MCF 10A (cell line): ENCODE data around the gene ZNF274. TPM values are rescaled to one million over a fixed set of nuclear protein-coding genes. Genes with fewer than 3 reads are reported as not detected.

ENCODE experiments used
- BruUV-seq: library from RNA; stranded (reverse); fragments of 400-500 nt; replicated peaks from 2 replicates; lab custom pipeline; 2021; lab: Mats Ljungman, UMichigan
- CTCF ChIA-PET: fragments of 300-600 bp; sonication (Branson Sonifier 250); formaldehyde crosslinking; extraction: SDS; loops from one replicate; lab custom pipeline; 2021; ENCODE audit warnings: antibody characterized with exemption, inconsistent platforms; lab: Yijun Ruan, JAX
- POLR2A ChIA-PET: fragments of 300-600, 350-650 bp; sonication (Branson Sonifier 250); formaldehyde crosslinking; extraction: SDS; loops from one replicate; lab custom pipeline; 2020; ENCODE audit warnings: antibody characterized with exemption, inconsistent platforms; lab: Yijun Ruan, JAX
- DNase-seq: peaks from one replicate; pipeline ENCODE4 v3.0.0-alpha.2; 2018; ENCODE audit not compliant: unreplicated experiment
- H3K27ac Mint-ChIP-seq: one replicate; pipeline ENCODE4 v1.8.0; 2022; ENCODE audit warnings: mild to moderate bottlenecking, low read depth, mixed read lengths; ENCODE audit not compliant: unreplicated experiment
- H3K27me3 Mint-ChIP-seq: one replicate; pipeline ENCODE4 v1.8.0; 2022; ENCODE audit warnings: mixed read lengths; ENCODE audit not compliant: insufficient read depth, unreplicated experiment
- H3K36me3 Mint-ChIP-seq: one replicate; pipeline ENCODE4 v1.8.0; 2022; ENCODE audit warnings: mild to moderate bottlenecking, moderate library complexity, mixed read lengths; ENCODE audit not compliant: insufficient read depth, unreplicated experiment
- H3K4me1 Mint-ChIP-seq: one replicate; pipeline ENCODE4 v1.8.0; 2022; ENCODE audit warnings: mixed read lengths; ENCODE audit not compliant: insufficient read depth, unreplicated experiment
- H3K4me3 Mint-ChIP-seq: one replicate; pipeline ENCODE4 v1.8.0; 2022; ENCODE audit warnings: mild to moderate bottlenecking, moderate library complexity, mixed read lengths; ENCODE audit not compliant: unreplicated experiment
- H3K9me3 Mint-ChIP-seq: one replicate; pipeline ENCODE4 v1.8.0; 2022; ENCODE audit warnings: mixed read lengths; ENCODE audit not compliant: unreplicated experiment
- CTCF ChIP-seq: fragments of 200-600 bp; IDR thresholded peaks from one replicate; pipeline ENCODE4 v1.8.0; 2022; ENCODE audit warnings: antibody characterized with exemption, mild to moderate bottlenecking; ENCODE audit not compliant: unreplicated experiment
- intact Hi-C: fragments of 100-400 bp; cut with micrococcal nuclease; formaldehyde crosslinking; loops from 2 replicates; pipeline ENCODE4 v1.14.1; 2022
- total RNA-seq: library from RNA; stranded (reverse); gene quantifications from 2 replicates; pipeline ENCODE4 v1.2.3, GENCODE V29; 2022

ZNF274 gene
- total RNA-seq, 1 experiment from 2014 or later: 27.1 TPM

- peak overlapping the region; percentile 100 for H3K27ac Mint-ChIP-seq
- BruUV-seq: no TSS peak
- no peaks in the 10 kb centered on the region for H3K27me3 Mint-ChIP-seq
- intact Hi-C loops: no loop called here
- H3K36me3 Mint-ChIP-seq: peaks cover 30% of the 10 kb centered on the region
- ChIA-PET CTCF (no interaction called here), POLR2A (interaction anchor here (1.0 kb wide), 1 partner anchor 145 kb away, joined by 3 read pairs; the partner anchor contains the start of gene ZSCAN22)
- peak; percentile 30 for TF ChIP-seq CTCF
- peak overlapping the region; percentile 94 for H3K4me3 Mint-ChIP-seq
- peaks cover 6% of the 10 kb centered on the region for H3K4me1 Mint-ChIP-seq
- DNase-seq: peak; percentile 51
- H3K9me3 Mint-ChIP-seq: peaks cover 16% of the 10 kb centered on the region
These were observed 822 bp upstream of the ZNF274 start for GRCh38 chr19:58181902-58182576.

DNA sequence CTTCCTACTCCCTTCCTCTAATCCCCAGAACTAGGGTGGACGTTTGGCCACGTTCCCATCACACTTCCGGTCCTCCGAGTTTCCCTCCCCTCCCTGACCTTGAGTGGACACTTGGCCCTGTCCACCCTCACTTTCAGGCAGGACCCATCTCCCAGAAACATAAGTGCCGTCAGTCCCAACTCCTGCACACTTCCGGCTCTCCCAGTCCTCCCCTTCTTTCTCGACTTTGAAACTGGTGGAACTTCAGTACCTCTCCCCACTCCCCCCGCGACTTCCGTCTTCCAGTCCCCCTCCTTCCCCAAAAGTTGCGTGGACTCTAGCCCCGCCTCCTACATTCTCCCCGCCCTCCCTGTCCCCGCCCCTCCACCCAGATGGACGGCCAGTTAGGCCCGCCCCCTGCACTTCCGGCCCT is 278 bp upstream of the ZNF274 start:
- peak overlapping the region; percentile 94 for H3K4me3 Mint-ChIP-seq
- ChIA-PET CTCF (interaction anchor here (1.5 kb wide), 1 partner anchor 46 kb away, joined by 6 read pairs; the partner anchor contains the start of gene ZNF544), POLR2A (interaction anchor here (1.0 to 1.6 kb wide), 7 partner anchors 12 to 622 kb away, joined by 3 to 9 read pairs (median 5); partner anchors contain the start of genes ZNF544, ZNF586 and ZSCAN22)
- BruUV-seq: no TSS peak
- peak overlapping the region; percentile 100 for H3K27ac Mint-ChIP-seq
- no peak for TF ChIP-seq CTCF
- intact Hi-C loops: no loop called here
- peaks cover 6% of the 10 kb centered on the region for H3K4me1 Mint-ChIP-seq
- peaks cover 31% of the 10 kb centered on the region for H3K36me3 Mint-ChIP-seq
- peaks cover 16% of the 10 kb centered on the region for H3K9me3 Mint-ChIP-seq
- no peaks in the 10 kb centered on the region for H3K27me3 Mint-ChIP-seq
- no peak for DNase-seq

GRCh38 chr19:58183817-58184215 is 955 bp downstream of the ZNF274 start:
- intact Hi-C loops: no loop called here
- TSS peak; percentile 50 for BruUV-seq
- no peaks in the 10 kb centered on the region for H3K27me3 Mint-ChIP-seq
- no peak for DNase-seq
- H3K9me3 Mint-ChIP-seq: peaks cover 19% of the 10 kb centered on the region
- POLR2A ChIA-PET: interaction anchor here (0.6 to 1.6 kb wide), 10 partner anchors 11 to 624 kb away, joined by 3 to 9 read pairs (median 3); partner anchors contain the start of genes ZNF544 and ZNF586
- TF ChIP-seq CTCF: no peak
- peaks cover 6% of the 10 kb centered on the region for H3K4me1 Mint-ChIP-seq
- H3K36me3 Mint-ChIP-seq: peaks cover 41% of the 10 kb centered on the region
- H3K27ac Mint-ChIP-seq: peak overlapping the region; percentile 100
- CTCF ChIA-PET: interaction anchor here (0.6 to 1.5 kb wide), 3 partner anchors 14 to 53 kb away, joined by 4 to 6 read pairs (median 4); partner anchors contain the start of gene ZNF544
- peak overlapping the region; percentile 94 for H3K4me3 Mint-ChIP-seq

DNA sequence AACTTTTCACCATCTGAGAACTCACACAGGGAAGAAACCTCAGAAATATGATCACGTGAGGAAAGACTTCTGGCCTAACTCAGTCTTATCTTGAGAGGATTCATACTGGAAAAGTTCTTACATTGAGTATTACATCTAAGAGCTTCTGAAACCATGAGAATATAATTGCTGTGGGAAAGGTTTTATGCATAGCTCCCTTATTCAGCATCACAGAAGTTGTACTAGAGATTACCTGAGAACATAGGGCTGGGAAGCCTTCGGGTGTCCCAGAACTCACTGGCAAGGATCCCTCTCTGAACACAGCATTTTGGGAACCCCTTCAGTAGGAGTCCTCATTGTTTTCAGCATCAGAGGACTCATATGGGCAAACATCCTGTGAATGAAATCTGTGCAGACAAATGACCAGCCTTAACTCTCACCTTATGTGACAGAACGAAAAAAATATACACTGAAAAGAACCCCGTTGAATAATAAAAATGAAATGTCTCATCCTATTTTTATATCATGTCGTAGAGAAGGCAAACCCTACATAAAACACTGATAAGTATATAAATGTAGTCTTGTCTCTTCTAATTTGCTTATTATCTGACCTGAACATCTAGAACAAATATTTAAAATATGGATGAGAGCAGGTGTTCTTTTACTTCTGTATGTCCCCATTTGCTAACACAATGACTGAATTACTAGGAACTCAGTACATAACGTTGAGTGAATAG is 14.2 kb downstream of the ZNF274 start:
- Mint-ChIP-seq H3K4me3 (no peak overlapping the region), H3K27me3 (no peaks in the 10 kb centered on the region), H3K27ac (no peak overlapping the region), H3K9me3 (peaks cover 18% of the 10 kb centered on the region), H3K36me3 (peaks cover 91% of the 10 kb centered on the region), H3K4me1 (no peaks in the 10 kb centered on the region)
- intact Hi-C loops: no loop called here
- DNase-seq: peak; percentile 36
- ChIA-PET POLR2A (interaction anchor here (1.0 to 1.4 kb wide), 2 partner anchors 14 to 31 kb away, joined by 4 to 5 read pairs; partner anchors contain the start of genes ZNF274 and ZNF544), CTCF (interaction anchor here (1.2 kb wide), 1 partner anchor 8 kb away, joined by 3 read pairs; no protein-coding TSS in a partner anchor)
- no peak for TF ChIP-seq CTCF
- no TSS peak for BruUV-seq
